NCI-H1436 treated with DMSO at 0.1 percent for 48 hours (cell line): ENCODE results near the gene WDFY1.

ENCODE experiments used
- DNase-seq: peaks from one replicate; lab custom pipeline; 2025; lab: John Stamatoyannopoulos, UW

The WDFY1 gene

GRCh38 chr2:223856584-223856983 is 88.6 kb downstream of the WDFY1 start:
- no peak for DNase-seq

- no peak for DNase-seq
Observed at GRCh38 chr2:223856021-223856420, 89.1 kb downstream of the WDFY1 start.

GRCh38 chr2:223855426-223855825 is 89.7 kb downstream of the WDFY1 start:
- DNase-seq = no peak

GRCh38 chr2:223854741-223855140 is 90.4 kb downstream of the WDFY1 start:
- DNase-seq = no peak

- DNase-seq = no peak
Observed at GRCh38 chr2:223853425-223853837, 91.7 kb downstream of the WDFY1 start.

GRCh38 chr2:223852281-223852795 is 92.8 kb downstream of the WDFY1 start:
- DNase-seq = no peak

GRCh38 chr2:223847410-223847809 is 97.7 kb downstream of the WDFY1 start:
- no peak for DNase-seq

GRCh38 chr2:223846515-223846914 is 98.6 kb downstream of the WDFY1 start:
- no peak for DNase-seq

- no peak for DNase-seq
Observed at GRCh38 chr2:223841436-223842190, 103.5 kb downstream of the WDFY1 start.

- DNase-seq = no peak
Observed at GRCh38 chr2:223837287-223838061, 107.7 kb downstream of the WDFY1 start, which contains the start of gene AP1S3. AP1S3 (minus strand) TSS chr2:223837582; CDS start chr2:223837450, 132 bp downstream.

- DNase-seq = no peak
Observed at GRCh38 chr2:223835701-223836532, 109.2 kb downstream of the WDFY1 start.

GRCh38 chr2:223834431-223834830 is 110.7 kb downstream of the WDFY1 start:
- DNase-seq = no peak

- no peak for DNase-seq
Observed at GRCh38 chr2:223832241-223832903, 112.8 kb downstream of the WDFY1 start.

GRCh38 chr2:223829128-223829527 is 116.0 kb downstream of the WDFY1 start:
- no peak for DNase-seq

- no peak for DNase-seq
Observed at GRCh38 chr2:223828314-223828713, 116.8 kb downstream of the WDFY1 start.

GRCh38 chr2:223826995-223827394 is 118.1 kb downstream of the WDFY1 start:
- DNase-seq = no peak
